ENCODE measurements around the gene AP1G1. TPM values are rescaled to one million over a fixed set of nuclear protein-coding genes. Genes with fewer than 3 reads are reported as not detected.

Gene AP1G1
- total RNA-seq (2014; rRNA removed; shearing (Covaris generic)) = 51.8 and 80.6 TPM in 2 replicates
- 25.8 and 26.2 TPM in 2 replicates for polyA plus RNA-seq (2016; fragmentation: Nextera tagmentation; extraction: Ambion mirVana)

DNA sequence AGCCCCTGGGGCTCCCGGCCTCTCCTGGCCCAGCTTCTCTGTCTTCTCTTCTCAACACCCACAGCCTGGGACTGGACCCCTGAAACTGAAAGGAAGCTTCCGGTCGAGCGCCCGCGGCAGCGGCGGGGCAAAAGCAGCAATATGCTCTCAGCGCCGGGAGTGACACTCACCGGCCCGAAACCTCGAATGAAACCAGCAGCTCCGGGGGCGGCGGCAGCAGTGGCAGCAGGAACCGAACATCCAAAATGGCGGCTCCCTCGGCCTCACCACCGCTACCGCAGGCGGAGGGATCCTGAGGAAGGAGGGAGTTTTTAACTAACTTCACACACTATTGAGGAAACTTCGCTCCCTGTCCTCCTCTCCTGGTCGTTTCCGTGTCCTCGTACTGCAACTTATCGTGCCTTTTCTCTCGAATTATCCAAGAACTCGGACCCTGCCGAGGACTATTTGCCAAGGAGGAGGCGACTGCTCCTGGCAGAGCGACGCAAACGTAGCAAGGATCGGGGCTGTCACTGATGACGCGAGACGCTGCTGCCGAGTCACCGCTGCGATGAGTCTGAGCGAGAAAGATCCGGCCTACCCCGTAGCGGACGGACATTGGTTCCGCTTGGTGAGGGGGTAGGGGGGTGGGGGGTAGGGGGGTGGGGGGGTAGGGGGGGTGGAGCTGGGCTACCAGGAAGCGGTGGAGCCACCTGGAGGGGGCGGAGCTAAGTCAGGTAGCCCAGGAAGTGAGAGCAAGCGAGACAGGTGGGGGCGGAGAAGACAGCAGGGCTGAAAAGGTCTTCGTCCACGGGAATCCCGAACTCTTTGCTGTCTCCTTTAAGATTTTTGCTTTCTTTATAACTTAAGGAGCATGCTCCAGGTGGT, at the start of gene AP1G1:
Gene AP1G1, minus strand, starts transcription at position 242 of the 867 bp plus-strand sequence. CDS start 19,355 bp downstream, outside the sequence.
- H3F3A ChIP-seq (ENCODE audit: insufficient read depth) = peaks cover 8% of the 10 kb centered on the region; the same call in 1 of the 2 replicates
- peak within 1 kb of the TSS; percentile 99 for H3K4me3 ChIP-seq
- peak within 1 kb of the TSS; percentile 99 for H2AFZ ChIP-seq
- H3K27me3 ChIP-seq (replicated peaks; ENCODE audit: insufficient read depth) = no peaks in the 10 kb centered on the region
- H3K36me3 ChIP-seq (ENCODE audit: low read depth) = no peaks in the 10 kb centered on the region
- 1% methylated on average over 51 to 54 of the region's 54 CpGs for WGBS, 2 experiments (ENCODE audit: low coverage in 1 of 2, low lambda C conversion rate in 2 of 2, missing lambda C conversion rate in 2 of 2)
- H3K27ac ChIP-seq = peak within 1 kb of the TSS; percentile 94
- peaks cover 19% of the 10 kb centered on the region for H3K4me1 ChIP-seq (ENCODE audit: insufficient read depth)
- in situ Hi-C loops (cut with MboI) = no loop called here
- H4K20me1 ChIP-seq (ENCODE audit: insufficient read depth) = peaks cover 4% of the 10 kb centered on the region; the same call in 1 of the 2 replicates
- TF ChIP-seq EZH2phosphoT487 (IDR thresholded peaks at IDR 0.05; ENCODE audit: insufficient read depth, low read depth) (no peak), EZH2 (IDR thresholded peaks at IDR 0.05; ENCODE audit: insufficient read depth, poor library complexity, severe bottlenecking) (no peak)
- H3K79me2 ChIP-seq (ENCODE audit: insufficient read depth) = peaks cover 65% of the 10 kb centered on the region
- H3K9me2 ChIP-seq (ENCODE audit: insufficient read depth) = no peaks in the 10 kb centered on the region
- DNase-seq = peak; percentile 99
- peak within 1 kb of the TSS; percentile 97 for H3K4me2 ChIP-seq (ENCODE audit: unreplicated experiment)
- H3K9ac ChIP-seq = peak within 1 kb of the TSS; percentile 100
- no peaks in the 10 kb centered on the region for H3K9me3 ChIP-seq (ENCODE audit: low read depth)

DNA sequence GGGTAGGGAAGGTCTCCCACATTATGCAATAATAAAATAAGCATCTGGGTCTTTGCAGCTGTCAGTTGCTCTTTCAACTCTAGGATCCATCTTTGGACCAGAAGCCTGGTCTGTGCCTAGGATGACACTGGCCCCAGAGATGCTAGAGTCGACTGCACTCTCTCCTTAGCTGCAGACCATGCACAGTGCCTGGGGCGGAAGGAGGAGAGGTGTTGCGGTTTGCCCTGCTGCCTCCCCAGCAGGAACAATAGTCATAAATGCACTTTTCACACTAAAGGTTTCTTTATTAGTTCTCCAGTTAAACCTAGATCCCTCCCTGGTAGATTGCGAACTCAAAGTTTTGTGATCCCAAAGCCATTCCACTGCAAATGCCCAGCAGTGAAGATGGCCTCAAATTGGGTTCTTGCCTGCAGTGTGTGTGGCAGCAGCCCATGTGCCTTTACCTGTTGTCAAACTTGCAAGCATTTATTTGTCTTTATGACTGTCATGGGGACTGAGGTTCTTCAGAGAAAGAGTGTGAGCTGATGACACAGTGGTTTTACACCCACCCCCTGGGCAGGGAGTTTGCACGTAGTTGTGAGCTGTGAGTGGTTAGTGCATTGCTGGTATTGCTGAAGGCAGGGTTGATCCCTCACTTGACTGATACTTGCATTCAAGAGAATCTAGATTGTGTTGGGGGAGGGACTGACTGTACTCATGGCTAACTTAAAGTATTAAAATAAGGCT, 47.5 kb upstream of the AP1G1 start:
- WGBS, 2 experiments (ENCODE audit: low coverage in 1 of 2, low lambda C conversion rate in 2 of 2, missing lambda C conversion rate in 2 of 2) = 87 to 92% methylated on average over 5 of the region's 5 CpGs
- no peak overlapping the region for H3K9ac ChIP-seq

DNA sequence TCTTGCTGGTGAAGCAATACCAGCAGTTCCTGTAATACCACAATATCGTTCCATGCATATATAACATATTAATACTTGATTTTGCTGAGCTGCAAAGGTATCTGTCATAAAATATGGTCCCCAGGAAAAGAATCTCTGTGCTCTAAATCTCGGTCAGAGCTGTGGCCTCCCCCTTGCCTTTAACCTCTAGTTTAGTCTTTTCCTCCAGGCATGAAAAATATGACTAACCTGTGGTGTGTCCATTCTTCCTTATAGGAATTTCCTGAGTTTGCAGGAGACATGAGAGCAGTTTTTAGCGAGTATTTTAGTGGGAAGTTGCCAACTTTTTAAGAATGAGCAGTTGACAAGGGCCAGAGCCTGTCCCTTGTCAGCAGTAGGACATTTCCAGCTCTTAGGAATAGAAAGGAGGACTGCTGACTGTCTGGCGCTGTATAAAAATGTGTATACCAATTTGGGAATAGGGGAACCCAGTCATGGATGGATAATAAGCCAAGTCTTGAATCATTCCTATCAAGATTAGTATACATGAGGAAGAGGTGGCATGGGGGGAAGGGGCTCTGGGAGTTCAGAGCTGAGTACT, 45.8 kb upstream of the AP1G1 start:
- H3K9me2 ChIP-seq (ENCODE audit: insufficient read depth) = no peaks in the 10 kb centered on the region
- TF ChIP-seq EZH2 (IDR thresholded peaks at IDR 0.05; ENCODE audit: insufficient read depth, poor library complexity, severe bottlenecking) (no peak), EZH2phosphoT487 (IDR thresholded peaks at IDR 0.05; ENCODE audit: insufficient read depth, low read depth) (no peak)
- DNase-seq = no peak

More for the DNA sequence above, 47.5 kb upstream of the AP1G1 start:
- no peaks in the 10 kb centered on the region for H3K9me2 ChIP-seq (ENCODE audit: insufficient read depth)
- no peaks in the 10 kb centered on the region for H4K20me1 ChIP-seq (ENCODE audit: insufficient read depth)
- H3K9me3 ChIP-seq (ENCODE audit: low read depth) = no peaks in the 10 kb centered on the region
- H3K4me3 ChIP-seq = no peak overlapping the region
- no peak overlapping the region for H3K4me2 ChIP-seq (ENCODE audit: unreplicated experiment)
- no peaks in the 10 kb centered on the region for H3K4me1 ChIP-seq (ENCODE audit: insufficient read depth)
- TF ChIP-seq EZH2 (IDR thresholded peaks at IDR 0.05; ENCODE audit: insufficient read depth, poor library complexity, severe bottlenecking) = no peak
- no peak for TF ChIP-seq EZH2phosphoT487 (IDR thresholded peaks at IDR 0.05; ENCODE audit: insufficient read depth, low read depth)
- no peak for DNase-seq
- H3K79me2 ChIP-seq (ENCODE audit: insufficient read depth) = peaks cover 74% of the 10 kb centered on the region
- H3K27ac ChIP-seq = no peak overlapping the region
- no peaks in the 10 kb centered on the region for H3K27me3 ChIP-seq (replicated peaks; ENCODE audit: insufficient read depth)
- H3F3A ChIP-seq (ENCODE audit: insufficient read depth) = 0 out of 2 replicates have a peak, but pooled peaks cover 8% of the 10 kb centered on the region
- no peak overlapping the region for H2AFZ ChIP-seq
- peaks cover 4% of the 10 kb centered on the region; the same call in 1 of the 2 replicates for H3K36me3 ChIP-seq (ENCODE audit: low read depth)
- in situ Hi-C loops (cut with MboI) = no loop called here

GRCh38 chr16:71853413-71853812, 44.8 kb upstream of the AP1G1 start:
- no peaks in the 10 kb centered on the region for H3K27me3 ChIP-seq (replicated peaks; ENCODE audit: insufficient read depth)
- whole genome bisulfite sequencing, 2 experiments (ENCODE audit: low coverage in 1 of 2, low lambda C conversion rate in 2 of 2, missing lambda C conversion rate in 2 of 2) = 95 to 100% methylated on average over 4 of the region's 4 CpGs
- no peaks in the 10 kb centered on the region for H3K4me1 ChIP-seq (ENCODE audit: insufficient read depth)
- H3F3A ChIP-seq (ENCODE audit: insufficient read depth) = no peaks in the 10 kb centered on the region
- no peak overlapping the region for H3K4me2 ChIP-seq (ENCODE audit: unreplicated experiment)
- no peak for DNase-seq
- no peak for TF ChIP-seq EZH2 (IDR thresholded peaks at IDR 0.05; ENCODE audit: insufficient read depth, poor library complexity, severe bottlenecking)
- no peak for TF ChIP-seq EZH2phosphoT487 (IDR thresholded peaks at IDR 0.05; ENCODE audit: insufficient read depth, low read depth)
- H3K27ac ChIP-seq = no peak overlapping the region
- H4K20me1 ChIP-seq (ENCODE audit: insufficient read depth) = no peaks in the 10 kb centered on the region
- H3K4me3 ChIP-seq = no peak overlapping the region
- H3K9me2 ChIP-seq (ENCODE audit: insufficient read depth) = no peaks in the 10 kb centered on the region
- peaks cover 14% of the 10 kb centered on the region; the same call in 1 of the 2 replicates for H3K36me3 ChIP-seq (ENCODE audit: low read depth)
- H3K9ac ChIP-seq = no peak overlapping the region
- H3K9me3 ChIP-seq (ENCODE audit: low read depth) = no peaks in the 10 kb centered on the region
- H3K79me2 ChIP-seq (ENCODE audit: insufficient read depth) = peaks cover 88% of the 10 kb centered on the region
- in situ Hi-C loops (cut with MboI) = no loop called here
- no peak overlapping the region for H2AFZ ChIP-seq

More for the DNA sequence above, 45.8 kb upstream of the AP1G1 start:
- H3K4me3 ChIP-seq = no peak overlapping the region
- in situ Hi-C loops (cut with MboI) = no loop called here
- 0 out of 2 replicates have a peak, but pooled peaks cover 8% of the 10 kb centered on the region for H3F3A ChIP-seq (ENCODE audit: insufficient read depth)
- H3K9ac ChIP-seq = no peak overlapping the region
- no peaks in the 10 kb centered on the region for H4K20me1 ChIP-seq (ENCODE audit: insufficient read depth)
- no peaks in the 10 kb centered on the region for H3K4me1 ChIP-seq (ENCODE audit: insufficient read depth)
- no peaks in the 10 kb centered on the region for H3K27me3 ChIP-seq (replicated peaks; ENCODE audit: insufficient read depth)
- no peak overlapping the region for H3K4me2 ChIP-seq (ENCODE audit: unreplicated experiment)
- H3K36me3 ChIP-seq (ENCODE audit: low read depth) = peaks cover 13% of the 10 kb centered on the region; the same call in 1 of the 2 replicates
- H3K27ac ChIP-seq = no peak overlapping the region
- no peak overlapping the region for H2AFZ ChIP-seq
- H3K79me2 ChIP-seq (ENCODE audit: insufficient read depth) = peaks cover 78% of the 10 kb centered on the region
- 97 to 98% methylated on average over 4 of the region's 4 CpGs for WGBS, 2 experiments (ENCODE audit: low coverage in 1 of 2, low lambda C conversion rate in 2 of 2, missing lambda C conversion rate in 2 of 2)
- no peaks in the 10 kb centered on the region for H3K9me3 ChIP-seq (ENCODE audit: low read depth)

All from GM23248 (cell line).